CD4-positive, alpha-beta T cell (primary cell): ENCODE measurements around the gene GPR68. TPM values are rescaled to one million over a fixed set of nuclear protein-coding genes. Genes with fewer than 3 reads are reported as not detected.
A peak's percentile ranks its signal among the peaks of the same experiment; 100 is the strongest.

Source experiments
- ATAC-seq: fragments of 200-7000 bp; cut with Tn5 transposase; one replicate; pipeline ENCODE4 v1.10.0; 2022; ENCODE audit warnings: mild to moderate bottlenecking; ENCODE audit not compliant: poor library complexity
- CTCF ChIA-PET: fragments of 350-600 bp; sonication (Branson Sonifier 250); formaldehyde crosslinking; loops from one replicate; lab custom pipeline; 2021; ENCODE audit warnings: antibody characterized with exemption, inconsistent platforms; lab: Charles Lee
- POLR2A ChIA-PET: fragments of 350-600 bp; sonication (Branson Sonifier 250); formaldehyde crosslinking; loops from one replicate; lab custom pipeline; 2021; ENCODE audit warnings: antibody characterized with exemption, inconsistent platforms; lab: Charles Lee
- DNase-seq, 14 experiments: peaks; one replicate each; pipeline ENCODE4 v3.0.0-alpha.2; 2013 to 2020; ENCODE audit warnings: mixed read lengths in 2 of 14
- H3K27ac ChIP-seq, 2 donors: one replicate each; pipeline versions ENCODE4 v1.5.1 to v1.7.0; 2013; ENCODE audit warnings: low read length in 2 of 2, low read depth in 1 of 2, mild to moderate bottlenecking in 1 of 2
- H3K27me3 ChIP-seq, 2 experiments: 1 replicate in 1 of 2; 2 replicates in 1 of 2; pipeline versions ENCODE4 v1.6.1 to v1.7.0; 2013; ENCODE audit warnings: low read length in 2 of 2, control low read depth in 1 of 2, mild to moderate bottlenecking in 1 of 2, moderate library complexity in 1 of 2; ENCODE audit not compliant: insufficient read depth in 2 of 2, control insufficient read depth in 1 of 2
- H3K36me3 ChIP-seq: one replicate; pipeline ENCODE4 v1.6.1; 2013; ENCODE audit warnings: low read length, control low read depth; ENCODE audit not compliant: insufficient read depth
- H3K4me1 ChIP-seq: one replicate; pipeline ENCODE4 v1.6.1; 2013; ENCODE audit warnings: low read length, control low read depth; ENCODE audit not compliant: insufficient read depth
- H3K4me3 ChIP-seq: one replicate; pipeline ENCODE4 v1.5.1; 2013; ENCODE audit warnings: mild to moderate bottlenecking, low read length, moderate library complexity
- H3K9me3 ChIP-seq, 2 experiments: 1 replicate in 1 of 2; 2 replicates in 1 of 2; pipeline versions ENCODE4 v1.6.1 to v1.7.0; 2013; ENCODE audit warnings: low read length in 2 of 2, mild to moderate bottlenecking in 2 of 2, control low read depth in 1 of 2, moderate library complexity in 1 of 2; ENCODE audit not compliant: control insufficient read depth in 1 of 2, insufficient read depth in 1 of 2
- H3K27ac Mint-ChIP-seq: one replicate; pipeline ENCODE4 v1.8.0; 2020; ENCODE audit warnings: mixed read lengths
- H3K27me3 Mint-ChIP-seq: one replicate; pipeline ENCODE4 v1.8.0; 2021; ENCODE audit warnings: mixed read lengths
- H3K36me3 Mint-ChIP-seq: one replicate; pipeline ENCODE4 v1.8.0; 2021; ENCODE audit warnings: low read depth, mixed read lengths
- H3K4me1 Mint-ChIP-seq: one replicate; pipeline ENCODE4 v1.8.0; 2021; ENCODE audit warnings: low read depth, mixed read lengths
- H3K4me3 Mint-ChIP-seq: one replicate; pipeline ENCODE4 v1.8.0; 2020; ENCODE audit warnings: mild to moderate bottlenecking, mixed read lengths
- H3K9me3 Mint-ChIP-seq: one replicate; pipeline ENCODE4 v1.8.0; 2020; ENCODE audit warnings: mixed read lengths
- CTCF ChIP-seq: fragments of 200-600 bp; IDR thresholded peaks from one replicate; pipeline ENCODE4 v1.8.0; 2022; ENCODE audit warnings: antibody characterized with exemption, mild to moderate bottlenecking
- intact Hi-C, 2 experiments: fragments of 100-400 bp; cut with DNase I in 1 of 2; cut with micrococcal nuclease in 1 of 2; formaldehyde crosslinking; loops; one replicate each; pipeline versions ENCODE4 v1.15.1 to v1.9.0; 2023 to 2025; cut with DNase I, micrococcal nuclease
- total RNA-seq, 174 experiments: library from RNA in 2 of 174; stranded (reverse) in 2 of 174; gene quantifications; one replicate each; pipeline ENCODE4 v1.2.3 and lab custom pipeline; 2021 to 2026

GPR68 gene
- total RNA-seq, 2 experiments from 2014 or later: 2.8 to 2.9 TPM

- Mint-ChIP-seq H3K27ac (no peak overlapping the region), H3K27me3 (no peaks in the 10 kb centered on the region), H3K9me3 (no peaks in the 10 kb centered on the region), H3K4me1 (peaks cover 12% of the 10 kb centered on the region), H3K4me3 (no peak overlapping the region), H3K36me3 (peaks cover 82% of the 10 kb centered on the region)
- ATAC-seq: no peak
- no peak overlapping the region for H3K27ac ChIP-seq
- peak in 1 of 14 experiments; percentile 16 for DNase-seq
- H3K36me3 ChIP-seq: peaks cover 73% of the 10 kb centered on the region
- ChIA-PET CTCF (no interaction called here), POLR2A (interaction anchor here (1.6 kb wide), 1 partner anchor 8 kb away, joined by 5 read pairs; no protein-coding TSS in a partner anchor)
- H3K4me1 ChIP-seq: no peaks in the 10 kb centered on the region
- intact Hi-C loops: no loop called here
- H3K27me3 ChIP-seq: no peaks in the 10 kb centered on the region
- no peak overlapping the region for H3K4me3 ChIP-seq
- no peak for TF ChIP-seq CTCF
- H3K9me3 ChIP-seq: no peaks in the 10 kb centered on the region
Measured at GRCh38 chr14:91272341-91273272, 28.1 kb upstream of the GPR68 start.

GRCh38 chr14:91271639-91272038 is 27.1 kb upstream of the GPR68 start:
- Mint-ChIP-seq H3K27me3 (no peaks in the 10 kb centered on the region), H3K4me1 (peaks cover 15% of the 10 kb centered on the region), H3K36me3 (peaks cover 72% of the 10 kb centered on the region), H3K27ac (no peak overlapping the region), H3K4me3 (no peak overlapping the region), H3K9me3 (no peaks in the 10 kb centered on the region)
- H3K9me3 ChIP-seq: no peaks in the 10 kb centered on the region
- TF ChIP-seq CTCF: no peak
- no peaks in the 10 kb centered on the region for H3K27me3 ChIP-seq
- POLR2A ChIA-PET: interaction anchor here (0.8 kb wide), 1 partner anchor 27 kb away, joined by 3 read pairs; the partner anchor contains the start of gene GPR68
- H3K4me3 ChIP-seq: no peak overlapping the region
- DNase-seq: peak in 1 of 14 experiments; percentile 13
- H3K27ac ChIP-seq: no peak overlapping the region
- no peaks in the 10 kb centered on the region for H3K4me1 ChIP-seq
- intact Hi-C loops: no loop called here
- no peak for ATAC-seq
- CTCF ChIA-PET: no interaction called here
- H3K36me3 ChIP-seq: peaks cover 64% of the 10 kb centered on the region

GRCh38 chr14:91270619-91271018 is 26.1 kb upstream of the GPR68 start:
- peaks cover 64% of the 10 kb centered on the region for H3K36me3 Mint-ChIP-seq

More at GRCh38 chr14:91270619-91271018, 26.1 kb upstream of the GPR68 start:
- intact Hi-C loops: no loop called here
- CTCF ChIA-PET: no interaction called here
- Histone ChIP-seq H3K4me1 (no peaks in the 10 kb centered on the region), H3K36me3 (peaks cover 56% of the 10 kb centered on the region), H3K4me3 (no peak overlapping the region), H3K27ac (no peak overlapping the region), H3K27me3 (no peaks in the 10 kb centered on the region), H3K9me3 (no peaks in the 10 kb centered on the region)
- DNase-seq (peak in 1 of 14 experiments; percentile 33), ATAC-seq (peak; percentile 26)
- H3K27me3 Mint-ChIP-seq: no peaks in the 10 kb centered on the region
- H3K4me3 Mint-ChIP-seq: no peak overlapping the region
- peaks cover 22% of the 10 kb centered on the region for H3K4me1 Mint-ChIP-seq
- peak overlapping the region; percentile 39 for H3K27ac Mint-ChIP-seq
- POLR2A ChIA-PET: no interaction called here
- no peak for TF ChIP-seq CTCF
- no peaks in the 10 kb centered on the region for H3K9me3 Mint-ChIP-seq
